Neural progenitor cell (in vitro differentiated cells): ENCODE data around the gene ATF5.

ENCODE experiments used
- EZH2 ChIP-seq: fragments of 200-600 bp; sonication (generic); IDR thresholded peaks from 2 replicates; pipeline ENCODE4 v1.6.1; 2017; ENCODE audit warnings: antibody characterized with exemption, mild to moderate bottlenecking, moderate library complexity
- EZH2phosphoT487 ChIP-seq: fragments of 200-600 bp; sonication (generic); IDR thresholded peaks from 2 replicates; pipeline ENCODE4 v1.6.1; 2017; ENCODE audit warnings: antibody characterized with exemption
- TF ChIP-seq, protein P1 (sequence below): fragments of 200-600 bp; sonication (generic); IDR thresholded peaks from 2 replicates; pipeline ENCODE4 v1.5.1; 2017; ENCODE audit warnings: antibody characterized with exemption, mild to moderate bottlenecking

DNA sequence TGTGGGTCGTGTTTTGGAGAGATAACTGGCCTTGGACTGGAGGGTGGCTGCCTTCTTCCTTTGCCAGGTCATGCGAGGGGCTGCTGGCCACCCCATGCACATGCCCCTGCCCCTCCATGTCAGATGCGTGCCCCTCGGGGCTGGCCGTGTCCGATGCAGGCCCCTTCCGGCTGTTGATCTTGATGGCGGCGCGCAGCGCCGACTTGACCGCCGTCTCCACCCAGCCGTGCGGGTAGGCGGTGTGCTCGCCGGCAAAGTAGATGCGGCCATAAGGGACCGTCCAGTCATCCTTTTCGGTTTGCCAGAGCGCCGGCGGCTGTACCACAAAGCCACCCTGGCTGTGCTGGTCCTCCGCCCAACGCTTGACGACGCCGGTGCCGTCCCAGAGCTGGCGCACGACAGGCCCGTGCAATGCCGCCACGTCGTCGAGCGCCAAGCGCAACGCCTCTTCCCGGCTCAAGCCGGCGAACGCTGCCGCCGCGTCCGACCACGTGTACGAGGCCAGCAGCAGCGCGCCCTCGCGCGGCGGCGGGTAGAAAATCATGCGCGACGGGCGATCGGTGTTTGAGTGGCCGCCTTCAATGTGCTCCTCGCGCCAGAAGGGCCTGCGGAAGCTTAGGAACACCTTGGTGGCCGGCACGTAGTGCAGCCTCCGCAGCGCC is 39.2 kb upstream of the ATF5 start:
- peak; percentile 45 for TF ChIP-seq EZH2
- TF ChIP-seq, protein P1, sequence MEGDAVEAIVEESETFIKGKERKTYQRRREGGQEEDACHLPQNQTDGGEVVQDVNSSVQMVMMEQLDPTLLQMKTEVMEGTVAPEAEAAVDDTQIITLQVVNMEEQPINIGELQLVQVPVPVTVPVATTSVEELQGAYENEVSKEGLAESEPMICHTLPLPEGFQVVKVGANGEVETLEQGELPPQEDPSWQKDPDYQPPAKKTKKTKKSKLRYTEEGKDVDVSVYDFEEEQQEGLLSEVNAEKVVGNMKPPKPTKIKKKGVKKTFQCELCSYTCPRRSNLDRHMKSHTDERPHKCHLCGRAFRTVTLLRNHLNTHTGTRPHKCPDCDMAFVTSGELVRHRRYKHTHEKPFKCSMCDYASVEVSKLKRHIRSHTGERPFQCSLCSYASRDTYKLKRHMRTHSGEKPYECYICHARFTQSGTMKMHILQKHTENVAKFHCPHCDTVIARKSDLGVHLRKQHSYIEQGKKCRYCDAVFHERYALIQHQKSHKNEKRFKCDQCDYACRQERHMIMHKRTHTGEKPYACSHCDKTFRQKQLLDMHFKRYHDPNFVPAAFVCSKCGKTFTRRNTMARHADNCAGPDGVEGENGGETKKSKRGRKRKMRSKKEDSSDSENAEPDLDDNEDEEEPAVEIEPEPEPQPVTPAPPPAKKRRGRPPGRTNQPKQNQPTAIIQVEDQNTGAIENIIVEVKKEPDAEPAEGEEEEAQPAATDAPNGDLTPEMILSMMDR = peak; percentile 74
- TF ChIP-seq EZH2phosphoT487 = peak; percentile 45
